Hindlimb muscle (tissue), 1 donor: ENCODE measurements around the gene HECA. TPM values are rescaled to one million over a fixed set of nuclear protein-coding genes. Genes with fewer than 3 reads are reported as not detected.
"Not testable (repeated sequence)": the region's sequence is repeated elsewhere in the genome, so short reads cannot be mapped to it uniquely, and the experiment has no call there.

ENCODE experiments used
- DNase-seq: peaks from one replicate; pipeline ENCODE4 v3.0.0-alpha.2; 2013
- polyA plus RNA-seq: library from polyadenylated mRNA; unstranded; fragments of 120-200 nt; gene quantifications from one replicate; pipeline ENCODE4 v1.2.1, GENCODE V29; 2013; ENCODE audit not compliant: insufficient read length

The HECA gene
- polyA plus RNA-seq, 1 donor, result 18.2 TPM

DNA sequence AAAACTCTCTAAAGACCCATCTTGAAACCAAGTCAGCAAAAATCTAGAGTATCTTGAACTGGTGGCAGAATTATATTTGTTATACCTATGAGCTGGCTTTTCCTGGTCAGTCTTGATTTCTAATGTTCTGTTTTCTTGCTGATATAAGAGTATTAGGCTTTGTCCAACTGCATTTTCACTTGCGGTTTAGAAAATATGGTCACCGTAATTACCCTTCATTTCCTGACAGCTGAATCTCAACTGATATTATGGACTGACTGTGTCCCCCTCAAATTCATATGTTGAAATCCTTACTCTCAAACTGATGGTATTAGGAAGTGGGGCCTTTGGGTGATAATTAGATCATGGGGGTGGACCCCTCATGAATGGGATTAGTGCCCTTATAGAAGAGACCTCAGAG lies 84.9 kb downstream of the HECA start:
- no peak for DNase-seq

GRCh38 chr6:139228387-139228786 lies 93.5 kb downstream of the HECA start:
- not testable (repeated sequence) for DNase-seq

Other genes starting within 250 kb of the HECA start
- 41.8 TPM for gene REPS1, start 146.8 kb upstream of the HECA start, polyA plus RNA-seq
- 15.4 TPM for gene ABRACL, start 106.3 kb upstream of the HECA start, polyA plus RNA-seq
- gene TXLNB, start 156.9 kb downstream of the HECA start, polyA plus RNA-seq, result 128 TPM
- gene CITED2, start 239.6 kb downstream of the HECA start, polyA plus RNA-seq, result 93.0 TPM